Measurements from ENCODE around the gene GCK.

GRCh38 chr7:44114586-44115310 is 74.5 kb downstream of the GCK start:
- TF ChIP-seq CTCF (IDR thresholded peaks at IDR 0.05), result no peak
- no peak for TF ChIP-seq POLR2A (IDR thresholded peaks at IDR 0.05)

Measured in Peyer's patch (tissue), 4 donors.